Daoy (cell line): Measurements from ENCODE around the gene PTPRG. TPM values are rescaled to one million over a fixed set of nuclear protein-coding genes. Genes with fewer than 3 reads are reported as not detected.
"Not testable (repeated sequence)": the region's sequence is repeated elsewhere in the genome, so short reads cannot be mapped to it uniquely, and the experiment has no call there.

Experiments used
- DNase-seq: peaks from one replicate; pipeline ENCODE4 v3.0.0-alpha.2; 2015; ENCODE audit warnings: low read depth
- total RNA-seq: library from RNA; depleted of rRNA; stranded (reverse); fragments of >200 nt; shearing (Covaris generic); gene quantifications from 2 replicates; pipeline ENCODE4 v1.2.3, GENCODE V29; 2014

The PTPRG gene
- total RNA-seq, 1 experiment from 2014 or later, result 9.1 TPM

DNA sequence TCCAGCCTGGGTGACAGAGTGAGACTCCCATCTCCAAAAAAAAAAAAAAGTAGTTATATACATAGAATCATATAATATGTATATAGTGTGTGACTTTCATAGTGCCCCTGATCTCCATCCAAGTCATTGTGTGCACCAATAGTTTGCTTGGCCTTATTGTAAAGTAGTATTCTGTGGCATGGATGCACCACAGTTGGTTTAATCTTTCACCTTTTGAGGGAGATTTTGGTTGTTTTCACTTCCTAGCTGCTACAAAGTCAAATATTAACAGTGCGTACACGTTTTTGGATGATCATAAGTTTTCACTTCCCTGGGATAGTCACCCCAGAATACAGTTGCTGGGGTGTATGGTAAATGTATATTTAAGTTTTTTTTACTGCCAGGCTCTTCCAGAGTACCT, 162.8 kb downstream of the PTPRG start:
- DNase-seq, result no peak

DNA sequence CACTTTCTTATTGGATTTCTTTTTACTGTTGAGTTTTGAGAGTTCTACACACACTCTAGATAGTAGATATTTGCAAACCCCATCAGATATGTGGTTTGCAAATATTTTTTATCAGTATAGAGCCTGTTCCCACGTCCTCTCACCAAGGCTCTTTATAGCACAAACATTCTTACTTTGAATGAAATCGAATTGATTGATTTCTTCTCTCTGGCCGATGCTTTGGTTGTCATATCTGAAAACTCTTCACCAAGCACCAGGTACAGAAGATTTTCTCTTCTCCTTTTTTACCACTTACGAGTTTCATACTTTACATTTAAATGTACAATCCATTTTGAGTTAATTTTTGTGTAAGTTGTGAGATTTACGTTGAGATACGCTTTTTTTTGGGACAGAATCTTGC, 163.4 kb downstream of the PTPRG start:
- no peak for DNase-seq

- DNase-seq, result peak; percentile 41
Measured at GRCh38 chr3:61725851-61726333, 164.5 kb downstream of the PTPRG start.

DNA sequence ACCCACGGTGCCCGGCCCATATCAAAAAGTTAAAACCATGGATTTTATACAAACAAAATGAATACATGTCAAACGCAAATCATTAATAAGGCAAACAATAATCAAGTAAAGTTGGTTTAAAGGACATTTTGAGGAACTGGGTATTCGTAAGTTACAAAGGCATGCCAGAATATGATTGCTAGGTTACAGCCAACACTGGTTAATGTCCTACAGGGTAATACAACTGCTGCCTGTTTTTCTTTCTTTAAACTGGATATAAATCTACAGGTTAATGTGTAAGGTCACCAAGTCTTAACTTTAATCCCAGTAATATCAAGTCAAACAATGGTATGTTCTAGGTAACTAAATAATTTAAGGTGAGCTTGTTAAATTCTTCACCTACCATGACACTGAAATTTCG, 166.1 kb downstream of the PTPRG start:
- no peak for DNase-seq

DNA sequence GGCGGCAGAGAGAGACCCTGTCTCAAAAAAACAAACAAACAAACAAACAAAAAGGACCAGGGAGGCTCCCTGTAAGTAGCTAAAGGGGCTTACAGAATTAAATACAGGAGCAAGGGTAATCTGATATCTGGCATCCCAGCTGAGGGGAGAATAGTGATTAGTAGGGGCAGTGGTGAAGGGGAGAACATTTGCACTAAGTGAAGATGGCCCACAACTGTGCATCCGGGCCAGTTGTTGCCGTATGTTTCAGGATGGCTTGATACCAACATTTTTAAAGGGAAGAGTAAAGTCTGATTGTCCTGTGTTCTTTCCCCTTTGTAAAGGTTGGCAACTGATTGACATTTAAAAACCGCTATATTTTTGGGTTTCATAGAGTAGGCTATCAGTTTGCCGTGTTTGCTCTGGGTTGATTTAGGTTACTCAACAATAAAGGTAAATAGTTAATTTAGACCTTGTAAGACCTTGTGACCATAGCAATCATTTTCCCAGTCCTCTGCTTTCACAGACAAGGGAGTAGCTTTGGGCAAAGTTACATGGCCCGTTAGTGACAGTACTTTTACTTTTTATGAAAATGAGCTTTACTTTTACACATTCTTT, 167.8 kb downstream of the PTPRG start:
- no peak for DNase-seq

GRCh38 chr3:61730056-61730455, 168.7 kb downstream of the PTPRG start:
- DNase-seq, result no peak

DNA sequence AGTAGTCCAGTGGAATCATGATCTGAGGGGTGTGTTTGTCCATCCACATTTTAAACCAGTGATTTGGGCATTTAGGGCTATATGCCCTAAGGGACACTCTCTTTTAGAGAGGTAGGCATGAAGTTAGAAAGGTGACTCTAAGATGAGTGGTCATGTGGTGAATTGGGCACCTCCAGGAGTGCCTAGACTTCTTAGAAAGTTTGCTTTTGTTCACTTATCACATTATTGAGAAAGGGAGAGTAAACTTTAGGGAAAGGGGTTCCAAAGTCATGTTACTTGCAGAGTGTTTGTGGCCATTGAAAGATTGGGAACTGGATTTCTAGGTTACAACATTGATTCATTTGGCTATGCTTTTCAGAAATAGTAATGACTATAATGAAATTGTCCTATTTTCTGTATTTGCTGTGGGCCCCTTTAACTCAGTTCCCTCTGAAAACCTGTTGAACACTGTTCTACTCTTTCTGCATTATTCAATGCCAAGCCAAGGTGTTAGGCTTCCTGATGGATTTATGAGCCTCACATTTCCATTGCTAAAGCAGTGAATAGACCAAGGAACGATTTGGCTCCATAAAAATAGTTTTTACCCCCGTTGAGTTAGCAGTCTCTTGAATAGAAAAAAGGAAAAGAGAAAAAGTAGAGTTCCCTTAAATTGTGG, 169.3 kb downstream of the PTPRG start:
- no peak for DNase-seq

GRCh38 chr3:61733000-61733399, 171.6 kb downstream of the PTPRG start:
- DNase-seq, result no peak

- DNase-seq, result no peak
Measured at GRCh38 chr3:61733876-61734275, 172.5 kb downstream of the PTPRG start.

GRCh38 chr3:61734749-61735686, 173.6 kb downstream of the PTPRG start:
- no peak for DNase-seq

DNA sequence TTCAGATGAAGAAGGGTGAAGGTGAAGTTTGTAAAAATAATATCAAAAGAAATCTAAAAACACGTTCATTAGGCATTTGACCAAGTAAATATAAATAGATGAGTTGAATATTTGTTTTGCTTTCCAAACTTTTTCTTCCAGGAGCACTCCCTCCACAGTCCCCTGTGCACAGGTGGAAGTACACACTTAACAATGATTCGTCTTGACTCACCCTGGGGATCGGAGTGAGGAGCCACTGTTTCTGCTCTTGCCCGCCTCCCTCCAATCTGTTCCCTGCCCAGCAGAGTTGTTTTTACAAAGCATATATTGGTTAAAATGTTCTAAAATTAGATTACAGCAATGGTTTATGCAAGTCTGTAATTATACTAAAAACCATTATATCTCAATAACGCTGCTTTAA, 175.1 kb downstream of the PTPRG start:
- peak; percentile 8 for DNase-seq

DNA sequence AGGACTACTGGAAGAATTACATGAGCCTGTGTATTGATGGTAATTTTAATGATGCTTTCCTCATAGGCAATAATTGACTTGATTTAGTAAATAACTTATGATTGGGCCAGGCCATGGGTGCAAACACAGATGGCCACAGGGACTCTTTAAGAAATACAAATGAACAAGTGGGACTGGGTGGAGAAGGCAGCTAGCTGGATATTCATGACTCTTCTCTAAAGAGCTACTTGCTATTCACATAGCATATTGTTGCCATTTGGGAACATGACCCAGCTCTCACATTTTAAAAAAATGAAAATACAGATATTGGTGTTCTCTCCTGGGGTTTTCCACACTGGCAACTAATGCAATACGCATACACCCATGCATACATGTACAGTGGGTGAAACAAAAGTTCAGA, 178.3 kb downstream of the PTPRG start:
- no peak for DNase-seq

- DNase-seq, result no peak
Measured at GRCh38 chr3:61740494-61740893, 179.1 kb downstream of the PTPRG start.

DNA sequence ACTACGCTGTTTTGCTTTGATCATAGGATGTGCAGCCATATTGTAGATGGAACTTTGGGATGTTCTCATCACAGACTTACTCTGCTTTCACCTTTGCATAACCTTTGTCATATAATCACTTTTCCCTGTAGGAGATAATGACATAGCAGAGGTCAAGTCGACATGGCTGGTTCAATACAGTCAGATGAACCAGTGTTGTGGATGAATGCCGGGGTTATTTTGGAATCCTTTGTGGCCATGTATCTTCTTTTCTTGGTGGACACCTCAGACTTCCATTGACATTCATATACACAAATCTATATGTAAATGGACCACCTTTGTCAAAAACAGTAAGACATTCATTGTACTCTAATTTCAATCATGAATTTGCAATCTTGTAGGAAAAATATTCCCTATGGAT, 180.2 kb downstream of the PTPRG start:
- DNase-seq, result no peak

- DNase-seq, result no peak
Measured at GRCh38 chr3:61742006-61742405, 180.6 kb downstream of the PTPRG start.

GRCh38 chr3:61743067-61743466, 181.7 kb downstream of the PTPRG start:
- no peak for DNase-seq

- DNase-seq, result no peak
Measured at GRCh38 chr3:61743686-61744242, 182.4 kb downstream of the PTPRG start.

- no peak for DNase-seq
Measured at GRCh38 chr3:61748288-61748687, 186.9 kb downstream of the PTPRG start.

DNA sequence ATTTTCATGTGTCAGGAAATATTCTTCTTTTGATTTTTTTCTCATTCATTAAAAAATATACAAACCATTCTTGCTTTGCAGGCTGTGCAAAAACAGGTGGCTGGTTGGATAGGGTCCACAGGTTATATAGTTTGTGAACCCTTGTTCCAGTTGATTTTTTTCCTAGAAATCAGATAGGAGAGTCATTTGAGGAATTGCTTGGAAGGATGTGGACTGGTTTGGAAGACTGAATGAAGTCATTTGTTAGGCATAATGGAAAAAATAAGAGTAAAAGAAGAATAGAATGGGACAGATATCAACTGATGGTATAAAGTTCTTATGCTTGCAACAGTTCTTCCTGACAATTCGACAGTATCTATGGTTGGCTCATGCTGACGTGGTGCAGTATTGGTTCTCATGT, 189.4 kb downstream of the PTPRG start:
- DNase-seq, result no peak

DNA sequence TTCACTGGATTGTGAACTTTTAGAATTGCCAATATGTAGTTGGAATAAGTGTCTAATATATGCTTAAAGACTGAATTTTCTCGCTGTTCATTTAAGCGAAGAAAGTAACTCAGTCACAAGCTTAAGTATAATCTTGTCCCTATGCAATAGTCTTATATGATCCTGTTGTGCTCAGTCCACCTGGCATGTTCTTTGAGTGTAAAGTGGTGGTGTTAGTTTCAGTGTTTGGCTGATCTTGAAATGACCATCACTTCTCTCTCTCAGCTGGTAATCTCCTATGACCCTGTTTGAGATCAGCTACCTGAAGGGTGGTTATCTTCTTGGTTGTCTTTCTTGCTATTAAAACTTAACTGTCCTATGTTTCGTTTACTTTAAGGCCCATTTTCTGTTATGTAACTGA, 197.5 kb downstream of the PTPRG start:
- DNase-seq, result no peak

GRCh38 chr3:61760783-61761182, 199.4 kb downstream of the PTPRG start:
- DNase-seq, result not testable (repeated sequence)

DNA sequence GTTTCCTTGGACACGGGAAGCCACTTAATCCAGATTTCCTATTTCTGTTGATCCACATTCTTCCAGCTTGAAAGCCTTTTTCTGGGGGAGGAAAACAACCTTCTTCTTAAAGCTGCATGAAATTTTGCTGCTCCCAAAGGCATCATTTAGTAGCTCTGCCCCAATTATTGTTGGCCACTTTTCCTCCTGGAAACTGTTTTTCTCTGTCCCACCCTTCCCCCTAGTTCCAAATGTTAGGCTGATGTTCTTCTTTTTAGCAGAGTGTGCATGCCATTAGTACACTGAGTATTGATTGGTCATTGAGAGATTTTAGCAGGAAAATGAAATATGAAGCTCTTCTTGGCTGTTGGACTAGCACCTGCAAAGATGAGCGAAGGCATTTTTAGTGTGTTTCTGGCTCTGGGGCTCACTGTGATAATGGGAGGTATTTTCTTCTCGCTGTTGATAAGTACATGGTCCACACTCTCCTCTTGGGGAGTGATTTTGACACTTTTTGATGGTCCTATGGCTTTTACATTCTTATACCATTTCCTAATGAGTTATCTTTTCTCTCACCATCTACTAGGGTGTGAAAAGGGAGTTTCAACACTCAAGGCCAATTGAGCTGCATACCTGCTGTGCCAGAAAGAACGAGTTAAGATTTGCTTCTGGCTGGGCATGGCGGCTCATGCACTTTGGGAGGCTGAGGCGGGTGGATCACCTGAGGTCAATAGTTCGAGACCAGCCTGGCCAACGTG, 200.5 kb downstream of the PTPRG start:
- DNase-seq, result no peak
